Peyer's patch (tissue), 4 donors: ENCODE data around the gene MRPS23. TPM values are rescaled to one million over a fixed set of nuclear protein-coding genes. Genes with fewer than 3 reads are reported as not detected.

Experiments
- DNase-seq, 3 donors: peaks; one replicate each; pipeline ENCODE4 v3.0.0-alpha.2; 2017 to 2019
- H3K27ac ChIP-seq, 4 donors: fragments of 200-600 bp; sonication (generic); one replicate each; pipeline ENCODE4 v1.5.1; 2016 to 2019
- H3K27me3 ChIP-seq, 2 donors: fragments of 200-600 bp; sonication (generic); one replicate each; pipeline ENCODE4 v1.5.1; 2019
- H3K36me3 ChIP-seq, 3 donors: fragments of 200-600 bp; sonication (generic); one replicate each; pipeline ENCODE4 v1.5.1; 2016 to 2019
- H3K4me1 ChIP-seq, 4 donors: fragments of 200-600 bp; sonication (generic); one replicate each; pipeline ENCODE4 v1.5.1; 2016 to 2019
- H3K4me3 ChIP-seq, 4 donors: fragments of 200-600 bp; sonication (generic); 1 replicate in 3 of 4; 2 replicates in 1 of 4; pipeline ENCODE4 v1.5.1; 2016 to 2019; ENCODE audit warnings: mild to moderate bottlenecking in 1 of 4
- H3K9me3 ChIP-seq, 4 donors: fragments of 200-600 bp; sonication (generic); one replicate each; pipeline ENCODE4 v1.5.1; 2016 to 2019; ENCODE audit warnings: mild to moderate bottlenecking in 1 of 4
- CTCF ChIP-seq, 6 experiments: fragments of 450-650 bp in 4 of 6; fragments of 200-600 bp in 2 of 6; sonication (generic) in 1 of 6; IDR thresholded peaks; one replicate each; pipeline ENCODE4 v1.5.1; 2017 to 2019; ENCODE audit warnings: antibody characterized with exemption in 6 of 6, mild to moderate bottlenecking in 3 of 6, moderate library complexity in 1 of 6
- POLR2A ChIP-seq, 2 donors: fragments of 450-650 bp; IDR thresholded peaks; one replicate each; pipeline ENCODE4 v1.5.1; 2017; ENCODE audit warnings: antibody characterized with exemption in 2 of 2, mild to moderate bottlenecking in 2 of 2, moderate library complexity in 2 of 2
- total RNA-seq, 4 donors: library from RNA; depleted of rRNA; stranded (reverse); fragments of >200 nt; gene quantifications; one replicate each; pipeline ENCODE4 v1.1.0, GENCODE V29; 2016

Gene MRPS23
- total RNA-seq, 4 donors from 2014 or later: 0.83 to 7.4 (median 5.2) TPM

DNA sequence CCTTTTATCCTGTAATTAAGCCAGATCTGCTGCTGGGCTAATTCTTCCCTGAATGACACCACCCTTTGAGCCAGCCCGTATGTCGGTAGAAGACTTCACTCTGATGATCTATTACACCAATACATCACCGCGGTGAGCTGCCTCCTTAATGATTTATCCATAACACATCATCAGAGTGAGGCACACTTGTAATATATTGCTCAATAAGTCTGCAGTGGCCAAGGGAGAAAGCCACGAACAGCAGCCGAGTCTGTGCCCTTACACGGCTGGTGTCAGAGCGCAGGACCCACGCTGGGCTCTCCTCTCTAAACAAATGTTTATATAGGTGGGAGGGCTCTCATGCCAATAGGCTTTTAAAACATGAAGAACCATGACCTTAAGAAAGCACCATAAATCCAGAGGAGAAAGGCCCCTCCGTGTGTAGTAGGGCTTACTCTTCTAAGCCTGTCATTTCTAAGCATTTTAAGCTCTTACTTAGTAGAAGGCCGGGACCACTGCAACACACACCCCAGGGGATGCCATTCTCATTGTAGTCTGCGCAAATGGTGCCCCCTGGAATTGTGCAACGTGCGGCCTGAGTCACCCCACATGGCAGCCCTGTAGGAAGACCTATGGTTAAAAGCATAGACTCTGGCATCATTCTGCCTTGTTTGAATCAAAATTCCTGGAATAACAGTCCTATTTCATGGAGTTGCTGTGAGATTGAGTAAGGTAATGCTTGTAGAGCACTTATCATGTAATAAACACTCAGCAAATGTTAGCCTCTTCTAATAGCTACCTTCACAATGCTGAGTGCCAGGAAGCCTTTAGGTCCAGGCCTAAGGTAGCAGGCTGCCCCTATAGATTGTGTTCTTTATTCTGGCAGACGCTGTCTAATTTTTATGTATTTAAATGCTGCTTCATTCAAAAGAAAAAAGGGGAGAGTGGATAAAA lies 26.1 kb downstream of the MRPS23 start:
- no peaks in the 10 kb centered on the region for H3K4me1 ChIP-seq
- TF ChIP-seq POLR2A (IDR thresholded peaks at IDR 0.05) (no peak), CTCF (IDR thresholded peaks at IDR 0.05) (no peak)
- H3K36me3 ChIP-seq: no peaks in the 10 kb centered on the region
- no peak overlapping the region for H3K27ac ChIP-seq
- H3K9me3 ChIP-seq: no peaks in the 10 kb centered on the region
- H3K4me3 ChIP-seq: no peak overlapping the region
- no peaks in the 10 kb centered on the region for H3K27me3 ChIP-seq
- DNase-seq: no peak

- Histone ChIP-seq H3K27me3 (no peaks in the 10 kb centered on the region), H3K36me3 (no peaks in the 10 kb centered on the region), H3K4me3 (no peak overlapping the region), H3K9me3 (no peaks in the 10 kb centered on the region), H3K4me1 (no peaks in the 10 kb centered on the region), H3K27ac (no peak overlapping the region)
- DNase-seq: no peak
- TF ChIP-seq CTCF (IDR thresholded peaks at IDR 0.05) (no peak), POLR2A (IDR thresholded peaks at IDR 0.05) (no peak)
Measured at GRCh38 chr17:57819867-57820266, 30.0 kb downstream of the MRPS23 start.

- no peaks in the 10 kb centered on the region for H3K27me3 ChIP-seq
- no peaks in the 10 kb centered on the region for H3K36me3 ChIP-seq
- TF ChIP-seq POLR2A (IDR thresholded peaks at IDR 0.05) (no peak), CTCF (IDR thresholded peaks at IDR 0.05) (no peak)
- H3K4me3 ChIP-seq: no peak overlapping the region
- H3K9me3 ChIP-seq: no peaks in the 10 kb centered on the region
- no peak for DNase-seq
- no peaks in the 10 kb centered on the region for H3K4me1 ChIP-seq
- no peak overlapping the region for H3K27ac ChIP-seq
Measured at GRCh38 chr17:57819285-57819684, 30.6 kb downstream of the MRPS23 start.

DNA sequence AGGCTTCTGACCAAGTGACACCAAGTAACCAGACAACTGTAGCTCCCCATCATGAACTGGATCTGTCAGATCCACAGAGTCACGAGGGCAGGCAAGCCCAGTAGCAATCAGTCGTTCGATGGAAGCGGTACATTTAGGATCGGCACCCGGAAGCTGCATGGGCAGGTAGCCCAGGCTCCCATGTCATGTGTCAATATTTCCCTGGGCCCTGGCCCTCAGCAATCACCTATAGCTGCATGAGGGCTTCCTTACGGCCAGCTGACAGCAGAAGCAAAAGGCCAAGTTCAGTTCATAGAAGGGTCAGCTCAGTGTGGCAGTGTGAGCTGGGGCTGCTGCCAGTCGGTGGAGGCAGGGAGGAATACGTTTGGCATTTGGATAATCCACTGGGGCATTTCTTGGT lies 31.8 kb downstream of the MRPS23 start:
- no peaks in the 10 kb centered on the region for H3K9me3 ChIP-seq
- H3K4me1 ChIP-seq: no peaks in the 10 kb centered on the region
- no peak for TF ChIP-seq POLR2A (IDR thresholded peaks at IDR 0.05)

DNA sequence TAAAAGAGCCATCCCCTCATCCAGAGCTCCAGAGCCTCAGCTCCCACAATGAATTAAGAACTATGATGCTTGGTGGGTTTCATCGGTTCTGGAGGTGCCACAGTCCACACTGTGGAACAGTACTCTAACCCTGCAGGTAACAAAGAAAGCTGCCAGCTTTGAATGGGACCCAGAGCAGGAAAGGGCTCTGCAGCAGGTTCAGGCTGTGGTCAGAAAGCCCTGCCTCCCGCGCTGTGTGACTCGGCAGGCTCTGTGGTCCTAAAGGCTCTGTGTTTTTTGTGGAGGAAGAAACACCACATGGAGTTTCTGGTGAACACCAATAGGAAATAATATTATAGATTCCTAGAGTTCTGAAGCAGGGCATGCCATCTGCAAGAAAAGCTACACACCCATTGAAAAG lies 32.5 kb downstream of the MRPS23 start:
- H3K27ac ChIP-seq: no peak overlapping the region
- no peak for DNase-seq
- no peak overlapping the region for H3K4me3 ChIP-seq
- no peaks in the 10 kb centered on the region for H3K27me3 ChIP-seq
- H3K9me3 ChIP-seq: no peaks in the 10 kb centered on the region
- no peak for TF ChIP-seq CTCF (IDR thresholded peaks at IDR 0.05)
- TF ChIP-seq POLR2A (IDR thresholded peaks at IDR 0.05): no peak
- no peaks in the 10 kb centered on the region for H3K4me1 ChIP-seq
- no peaks in the 10 kb centered on the region for H3K36me3 ChIP-seq

More for the DNA sequence above, 31.8 kb downstream of the MRPS23 start:
- Histone ChIP-seq H3K27ac (no peak overlapping the region), H3K4me3 (no peak overlapping the region), H3K27me3 (no peaks in the 10 kb centered on the region), H3K36me3 (no peaks in the 10 kb centered on the region)
- DNase-seq: no peak

GRCh38 chr17:57814421-57814820 lies 35.4 kb downstream of the MRPS23 start:
- H3K36me3 ChIP-seq: no peaks in the 10 kb centered on the region
- no peak for DNase-seq
- no peaks in the 10 kb centered on the region for H3K27me3 ChIP-seq
- H3K9me3 ChIP-seq: no peaks in the 10 kb centered on the region
- no peak overlapping the region for H3K4me3 ChIP-seq
- TF ChIP-seq POLR2A (IDR thresholded peaks at IDR 0.05): no peak
- TF ChIP-seq CTCF (IDR thresholded peaks at IDR 0.05): no peak
- H3K27ac ChIP-seq: no peak overlapping the region
- H3K4me1 ChIP-seq: no peaks in the 10 kb centered on the region
